AG09319 (cell line): ENCODE measurements around the gene DHH.

Experiments used
- DNase-seq: peaks from one replicate; pipeline ENCODE4 v3.0.0-alpha.2; 2010; ENCODE audit warnings: low read depth; ENCODE audit errors: extremely low read depth
- TF ChIP-seq, protein P1 (sequence below): IDR thresholded peaks from 2 replicates; pipeline ENCODE4 v1.5.1; 2011; ENCODE audit warnings: low read depth, mild to moderate bottlenecking, inconsistent platforms, low read length, moderate library complexity

The DHH gene

DNA sequence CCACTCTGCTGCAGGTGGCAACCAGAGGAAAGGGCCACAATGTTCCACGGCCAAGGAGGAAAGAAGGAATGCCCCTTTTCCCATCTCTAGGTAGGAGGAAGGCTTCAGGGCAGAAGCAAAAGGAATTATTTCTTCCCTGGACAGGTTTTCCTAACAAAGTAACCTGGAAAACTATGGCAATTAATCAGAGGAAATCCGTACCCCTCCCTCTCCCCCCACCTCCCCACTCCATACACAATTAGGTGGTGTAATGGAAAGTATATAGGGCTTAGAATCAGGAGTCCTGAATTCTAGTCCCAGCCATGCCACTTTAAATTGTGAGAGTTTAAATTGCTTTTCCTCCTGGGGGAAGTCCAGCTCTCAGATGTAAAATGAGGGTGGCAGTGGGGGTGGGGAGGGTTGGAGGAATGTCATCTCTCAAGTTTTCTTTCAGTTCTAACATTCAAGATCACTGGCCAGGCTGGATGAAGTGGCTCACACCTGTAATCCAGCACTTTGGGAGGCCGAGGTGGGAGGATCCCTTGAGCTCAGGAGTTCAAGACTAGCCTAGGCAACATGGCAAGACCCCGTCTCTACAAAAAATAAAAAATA is 1.7 kb downstream of the DHH start:
- TF ChIP-seq, protein P1, sequence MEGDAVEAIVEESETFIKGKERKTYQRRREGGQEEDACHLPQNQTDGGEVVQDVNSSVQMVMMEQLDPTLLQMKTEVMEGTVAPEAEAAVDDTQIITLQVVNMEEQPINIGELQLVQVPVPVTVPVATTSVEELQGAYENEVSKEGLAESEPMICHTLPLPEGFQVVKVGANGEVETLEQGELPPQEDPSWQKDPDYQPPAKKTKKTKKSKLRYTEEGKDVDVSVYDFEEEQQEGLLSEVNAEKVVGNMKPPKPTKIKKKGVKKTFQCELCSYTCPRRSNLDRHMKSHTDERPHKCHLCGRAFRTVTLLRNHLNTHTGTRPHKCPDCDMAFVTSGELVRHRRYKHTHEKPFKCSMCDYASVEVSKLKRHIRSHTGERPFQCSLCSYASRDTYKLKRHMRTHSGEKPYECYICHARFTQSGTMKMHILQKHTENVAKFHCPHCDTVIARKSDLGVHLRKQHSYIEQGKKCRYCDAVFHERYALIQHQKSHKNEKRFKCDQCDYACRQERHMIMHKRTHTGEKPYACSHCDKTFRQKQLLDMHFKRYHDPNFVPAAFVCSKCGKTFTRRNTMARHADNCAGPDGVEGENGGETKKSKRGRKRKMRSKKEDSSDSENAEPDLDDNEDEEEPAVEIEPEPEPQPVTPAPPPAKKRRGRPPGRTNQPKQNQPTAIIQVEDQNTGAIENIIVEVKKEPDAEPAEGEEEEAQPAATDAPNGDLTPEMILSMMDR, result no peak
- no peak for DNase-seq

DNA sequence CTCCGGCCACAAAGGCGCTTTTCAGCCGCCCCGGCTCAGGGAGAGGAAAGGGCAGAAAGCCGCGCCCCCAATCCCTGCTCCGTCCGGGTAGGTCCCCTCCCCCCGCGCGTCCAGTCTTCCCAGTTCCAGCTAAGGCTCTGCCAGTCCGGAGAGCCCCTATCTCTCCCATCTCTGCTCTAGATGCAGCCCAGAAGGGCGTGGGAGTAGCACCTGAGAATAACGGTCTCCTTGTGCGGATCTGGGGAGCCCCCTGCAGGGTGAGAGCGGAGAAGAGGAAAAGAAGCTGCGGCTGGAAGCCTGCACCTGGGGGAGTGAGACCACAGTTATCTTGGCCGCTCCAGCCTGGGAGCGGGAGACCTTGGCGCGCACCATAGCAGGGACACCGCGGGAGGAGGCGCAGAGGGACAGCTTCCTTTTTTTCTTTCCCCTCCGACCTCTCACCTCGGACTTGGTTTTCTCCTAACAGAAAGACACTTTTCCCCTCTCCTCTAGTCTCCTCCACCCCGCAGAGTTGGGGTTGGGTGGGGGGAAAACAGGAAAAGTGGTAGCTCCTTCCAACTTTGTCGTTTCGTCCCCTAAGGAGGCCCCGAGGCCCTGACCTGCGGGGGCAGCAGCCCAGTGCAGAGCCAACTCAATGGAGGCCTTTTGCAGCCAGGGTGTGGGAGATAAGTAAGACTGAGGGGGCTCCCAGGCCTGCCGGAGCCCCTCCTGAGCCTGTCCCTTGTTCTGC is 2.4 kb downstream of the DHH start:
- TF ChIP-seq, protein P1, result peak; percentile 46
- DNase-seq, result no peak

DNA sequence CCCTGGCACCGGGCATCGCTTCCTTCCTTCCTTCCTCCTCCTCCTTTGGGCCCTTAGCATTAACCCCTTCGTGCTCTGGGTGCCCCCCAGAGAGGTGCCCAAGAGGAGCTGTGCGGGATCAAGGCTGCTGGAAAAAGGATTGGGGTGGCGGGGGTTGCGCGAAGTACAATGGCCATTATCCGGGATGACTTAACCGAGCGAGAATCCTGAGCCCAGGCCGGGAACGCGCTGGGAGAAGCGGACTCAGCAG is 2.8 kb downstream of the DHH start:
- TF ChIP-seq, protein P1, result no peak
- no peak for DNase-seq

DNA sequence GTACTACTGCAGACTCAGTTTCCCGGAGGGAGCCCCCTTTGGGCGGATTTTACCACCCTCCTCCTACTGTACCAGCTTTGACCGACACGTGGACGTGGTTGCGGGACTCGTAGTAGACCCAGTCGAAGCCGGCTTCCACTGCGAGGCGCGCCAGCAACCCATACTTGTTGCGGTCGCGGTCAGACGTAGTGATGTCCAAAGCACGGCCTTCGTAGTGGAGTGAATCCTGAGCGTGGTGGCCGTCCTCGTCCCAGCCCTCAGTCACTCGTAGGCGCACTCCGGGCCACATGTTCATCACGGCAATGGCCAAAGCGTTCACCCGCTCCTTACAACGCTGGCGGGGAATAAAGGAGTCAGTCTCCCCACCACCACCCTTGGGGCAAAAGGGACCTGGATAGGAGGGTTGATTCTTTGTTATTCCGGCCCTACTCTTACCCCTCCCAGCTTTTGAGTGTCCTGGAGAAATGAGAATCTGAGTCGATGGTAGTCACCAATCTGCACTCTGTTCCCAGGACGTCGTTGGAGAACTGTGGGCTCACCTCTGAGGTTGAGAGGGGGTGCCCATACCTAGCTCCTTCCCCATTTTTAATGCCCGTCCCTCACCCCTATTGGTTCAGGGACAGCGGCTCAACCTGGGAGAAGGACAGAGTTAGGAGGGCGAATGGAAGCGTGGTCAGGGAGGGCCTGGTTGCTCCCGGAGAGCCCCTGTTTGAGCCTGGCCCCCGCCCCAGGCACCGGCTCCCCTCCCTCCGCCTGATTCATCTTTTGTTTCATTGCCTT is 3.4 kb downstream of the DHH start:
- TF ChIP-seq, protein P1, result no peak
- DNase-seq, result no peak

DNA sequence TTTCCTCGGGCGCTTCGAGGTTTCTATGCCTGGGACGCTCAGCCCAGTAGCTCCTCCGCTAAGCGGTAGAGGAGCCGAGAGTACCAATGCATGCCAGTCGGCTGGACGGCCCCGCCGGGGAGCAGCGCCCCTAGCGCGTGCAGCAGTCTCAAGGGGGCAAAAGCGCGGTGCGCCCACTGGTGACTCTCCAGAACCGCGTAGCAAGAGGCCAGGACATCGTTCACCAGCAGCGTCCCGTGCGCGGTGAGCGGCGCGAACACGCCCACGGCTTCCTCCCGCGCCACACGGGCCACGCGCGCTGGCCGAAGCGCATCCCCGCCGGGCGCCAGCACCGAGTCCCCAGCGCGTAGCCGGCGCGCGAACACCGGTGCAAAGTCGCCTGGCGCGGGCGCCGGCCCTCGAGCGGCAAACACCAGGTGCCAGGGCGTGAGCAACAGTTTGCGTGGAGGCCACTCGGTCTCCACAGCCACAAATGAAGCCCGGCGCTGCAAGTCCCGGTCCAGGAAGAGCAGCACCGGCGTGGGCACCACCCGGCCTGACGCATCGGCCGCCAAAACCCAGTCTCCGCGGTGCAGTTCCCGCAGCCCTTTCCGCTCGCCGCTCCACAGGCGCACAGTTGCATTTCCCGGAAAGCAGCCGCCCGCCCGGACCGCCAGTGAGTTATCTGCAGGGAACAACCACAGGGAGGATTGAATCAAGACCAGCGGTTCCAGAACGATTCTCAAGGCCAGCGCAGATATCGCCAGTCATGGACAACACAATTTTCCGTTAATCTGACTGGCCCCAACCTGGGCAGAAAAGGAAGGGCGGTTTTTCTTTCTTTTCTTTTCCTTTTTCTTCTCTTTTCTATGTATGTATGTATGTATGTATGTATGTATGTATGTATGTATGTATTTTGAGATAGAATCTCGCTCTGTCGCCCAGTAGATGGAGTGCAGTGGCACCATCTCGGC is 4.5 kb downstream of the DHH start:
- DNase-seq, result no peak
- TF ChIP-seq, protein P1, result peak; percentile 33

DNA sequence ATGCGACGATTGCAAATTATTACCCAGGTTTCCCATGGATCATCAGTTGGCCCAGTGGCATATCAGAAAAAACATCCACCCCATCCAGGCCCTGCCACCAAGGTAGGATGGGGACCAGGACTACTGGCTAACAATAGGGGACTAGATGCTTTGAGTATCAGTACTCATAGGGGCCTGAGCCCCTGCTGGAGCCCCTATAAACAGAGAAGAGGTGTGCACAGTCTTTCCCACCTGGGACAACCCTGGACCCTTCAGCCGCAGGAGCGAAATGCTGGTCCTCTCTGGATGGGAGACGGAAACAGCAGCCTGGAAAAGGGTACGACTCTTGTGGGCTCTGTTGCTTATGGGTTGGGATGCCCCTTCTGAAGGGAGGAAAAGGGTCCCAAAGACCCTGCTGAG is 5.7 kb downstream of the DHH start:
- TF ChIP-seq, protein P1, result no peak
- no peak for DNase-seq
